Pancreas (tissue), 10 donors: ENCODE data around the gene OR10H4. TPM values are rescaled to one million over a fixed set of nuclear protein-coding genes. Genes with fewer than 3 reads are reported as not detected.
A peak's percentile ranks its signal among the peaks of the same experiment; 100 is the strongest.

ENCODE experiments used
- ATAC-seq, 4 donors: fragments of 200-7000 bp; cut with Tn5 transposase; one replicate each; pipeline versions ENCODE4 v1.8.0 to v1.9.1; 2020; ENCODE audit warnings: mild to moderate bottlenecking in 4 of 4, moderate library complexity in 4 of 4
- DNase-seq, 6 donors: peaks; one replicate each; pipeline ENCODE4 v3.0.0-alpha.2; 2020
- FAIRE-seq: peaks from 2 replicates; lab custom pipeline; 2012; peaks lifted over from hg19 to GRCh38; lab: Jason Lieb, UNC
- H3K27ac ChIP-seq, 4 donors: fragments of 200-600 bp; sonication (generic); 1 replicate in 3 of 4; 2 replicates in 1 of 4; pipeline versions ENCODE4 v1.5.0 to v1.8.0; 2020
- H3K27me3 ChIP-seq, 4 donors: fragments of 200-600 bp; one replicate each; pipeline ENCODE4 v1.8.0; 2021
- H3K36me3 ChIP-seq, 3 donors: fragments of 200-600 bp; sonication (generic) in 1 of 3; one replicate each; pipeline versions ENCODE4 v1.5.0 to v1.8.0; 2020 to 2021
- H3K4me1 ChIP-seq, 3 donors: fragments of 200-600 bp; one replicate each; pipeline ENCODE4 v1.8.0; 2021
- H3K4me3 ChIP-seq, 4 donors: fragments of 200-600 bp; sonication (generic) in 2 of 4; one replicate each; pipeline versions ENCODE4 v1.5.0 to v1.8.0; 2020 to 2021
- H3K9me3 ChIP-seq, 4 donors: fragments of 200-600 bp; one replicate each; pipeline ENCODE4 v1.8.0; 2021
- whole genome bisulfite sequencing, 2 donors: extraction: QIAGEN DNeasy Blood & Tissue Kit; methylation state at CpG; one replicate each; pipeline ENCODE4 v1.1.7; 2013; 5-methylcytosine and 5-hydroxymethylcytosine counted together
- intact Hi-C, 3 donors: fragments of 100-400 bp; cut with DNase I; formaldehyde crosslinking; loops; one replicate each; pipeline versions ENCODE4 v1.11.1 to v1.14.2; 2022
- polyA plus RNA-seq, 2 donors: library from polyadenylated mRNA; stranded (reverse); fragments of 200-250 nt; gene quantifications; one replicate each; pipeline ENCODE4 v1.2.3, GENCODE V29; 2013
- total RNA-seq, 6 donors: library from RNA; stranded (reverse); fragmentation: NEBNext Ultra II Directional in 4 of 6; extraction: Animal tissue kit (Norgen Biotek cat#: 25700) in 4 of 6; gene quantifications; one replicate each; pipeline versions ENCODE4 v1.2.1 to v1.2.4, GENCODE V29; 2021 to 2023
- TF ChIP-seq, protein P1 (sequence below), 4 donors: fragments of 200-600 bp; sonication (generic) in 3 of 4; IDR thresholded peaks; one replicate each; pipeline versions ENCODE4 v1.5.0 to v1.8.0; 2021; ENCODE audit warnings: antibody characterized with exemption in 4 of 4
- donor health status: healthy with polysubstance abuse.
- donor health status: DM: no; HTN: no; CAD: no; lungs with moderate emphysema.
- donor health status: DM: no; HTN: no; CAD: no.
- donor health status: control.
- donor health status: control.
- donor health status: Bipolar disorder and iron deficiency.
- donor health status: DM: yes; HTN: yes; CAD: no.
- donor health status: DM: no; HTN: no; CAD: no.
- donor health status: DM: no; HTN: no; CAD: no.
- donor health status: DM: yes; HTN: yes; CAD: no.

The OR10H4 gene
- total and polyA plus RNA-seq, 8 donors: not detected

DNA sequence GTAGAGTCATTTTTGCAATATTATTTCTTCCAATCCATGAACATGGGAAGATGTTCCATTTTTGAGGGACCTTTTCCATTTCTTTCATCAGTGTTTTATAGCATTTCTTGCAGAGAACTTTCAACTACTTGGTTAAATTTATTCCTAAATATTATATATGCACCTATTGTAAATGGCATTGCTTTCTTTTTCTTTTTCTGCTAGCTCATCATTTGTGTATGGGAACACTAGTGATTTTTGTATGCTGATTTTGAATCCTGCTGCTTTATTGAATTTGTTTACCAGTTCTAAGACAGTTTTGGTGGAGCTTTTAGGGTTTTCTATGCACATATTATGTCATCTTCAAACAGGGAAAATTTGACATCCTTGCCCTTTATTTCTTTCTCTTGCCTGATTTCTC lies 43.8 kb upstream of the OR10H4 start:
- H3K9me3 ChIP-seq: no peaks in the 10 kb centered on the region
- TF ChIP-seq, protein P1, sequence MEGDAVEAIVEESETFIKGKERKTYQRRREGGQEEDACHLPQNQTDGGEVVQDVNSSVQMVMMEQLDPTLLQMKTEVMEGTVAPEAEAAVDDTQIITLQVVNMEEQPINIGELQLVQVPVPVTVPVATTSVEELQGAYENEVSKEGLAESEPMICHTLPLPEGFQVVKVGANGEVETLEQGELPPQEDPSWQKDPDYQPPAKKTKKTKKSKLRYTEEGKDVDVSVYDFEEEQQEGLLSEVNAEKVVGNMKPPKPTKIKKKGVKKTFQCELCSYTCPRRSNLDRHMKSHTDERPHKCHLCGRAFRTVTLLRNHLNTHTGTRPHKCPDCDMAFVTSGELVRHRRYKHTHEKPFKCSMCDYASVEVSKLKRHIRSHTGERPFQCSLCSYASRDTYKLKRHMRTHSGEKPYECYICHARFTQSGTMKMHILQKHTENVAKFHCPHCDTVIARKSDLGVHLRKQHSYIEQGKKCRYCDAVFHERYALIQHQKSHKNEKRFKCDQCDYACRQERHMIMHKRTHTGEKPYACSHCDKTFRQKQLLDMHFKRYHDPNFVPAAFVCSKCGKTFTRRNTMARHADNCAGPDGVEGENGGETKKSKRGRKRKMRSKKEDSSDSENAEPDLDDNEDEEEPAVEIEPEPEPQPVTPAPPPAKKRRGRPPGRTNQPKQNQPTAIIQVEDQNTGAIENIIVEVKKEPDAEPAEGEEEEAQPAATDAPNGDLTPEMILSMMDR (IDR thresholded peaks at IDR 0.05): no peak
- H3K4me1 ChIP-seq: peaks cover 0 to 4% (median 0%) of the 10 kb centered on the region in 3 donors
- H3K36me3 ChIP-seq: no peaks in the 10 kb centered on the region
- intact Hi-C loops: no loop called here
- no peak for FAIRE-seq
- H3K4me3 ChIP-seq: no peak overlapping the region
- H3K27me3 ChIP-seq: peaks cover 0 to 8% (median 2%) of the 10 kb centered on the region in 4 donors
- ATAC-seq: no peak
- no peak overlapping the region for H3K27ac ChIP-seq
- no peak for DNase-seq

DNA sequence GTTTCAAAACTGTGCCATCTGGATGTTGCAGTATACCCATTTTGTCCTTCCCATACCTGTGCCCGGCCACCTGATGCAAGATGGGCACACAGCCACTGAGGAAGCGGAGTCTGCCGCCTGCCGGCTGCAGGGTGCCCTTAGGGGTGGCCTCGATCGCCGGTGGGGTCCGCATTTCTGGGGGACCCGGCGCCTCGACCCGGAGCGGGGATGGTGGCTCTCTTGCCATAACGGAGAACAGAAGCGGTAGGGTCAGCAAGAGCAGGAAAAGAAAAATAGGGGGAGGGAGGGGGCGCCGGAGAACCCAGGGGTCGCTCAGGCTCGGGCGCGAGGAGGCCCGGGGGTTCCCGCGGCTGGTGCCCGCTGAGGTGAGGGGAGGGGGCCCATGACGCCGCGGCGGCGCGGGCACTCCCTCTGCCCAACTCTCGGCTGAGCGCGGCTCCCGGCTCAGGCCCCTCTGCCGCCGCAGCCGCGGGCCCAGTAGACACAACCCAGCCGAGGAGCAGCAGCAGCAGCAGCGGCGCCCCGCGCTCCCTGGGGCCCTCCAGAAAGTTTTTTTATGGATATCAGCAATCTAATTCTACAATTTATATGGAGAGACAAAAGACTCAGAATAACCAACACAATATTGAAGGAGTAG lies 37.1 kb upstream of the OR10H4 start:
- Histone ChIP-seq H3K4me3 (peak overlapping the region in 2 of 4 donors; percentile 20 to 33), H3K27me3 (peaks cover 0 to 3% (median 1%) of the 10 kb centered on the region in 4 donors), H3K27ac (no peak overlapping the region), H3K36me3 (no peaks in the 10 kb centered on the region), H3K4me1 (no peaks in the 10 kb centered on the region), H3K9me3 (no peaks in the 10 kb centered on the region)
- FAIRE-seq (no peak), DNase-seq (peak in 4 of 6 donors; percentile 31 to 73 (median 62)), ATAC-seq (peak; percentile 59 to 94 (median 74))
- intact Hi-C loops: no loop called here
- TF ChIP-seq, protein P1 (IDR thresholded peaks at IDR 0.05): no peak
- 13 to 17% methylated on average over 34 to 44 of the region's 44 CpGs for WGBS, 2 donors

DNA sequence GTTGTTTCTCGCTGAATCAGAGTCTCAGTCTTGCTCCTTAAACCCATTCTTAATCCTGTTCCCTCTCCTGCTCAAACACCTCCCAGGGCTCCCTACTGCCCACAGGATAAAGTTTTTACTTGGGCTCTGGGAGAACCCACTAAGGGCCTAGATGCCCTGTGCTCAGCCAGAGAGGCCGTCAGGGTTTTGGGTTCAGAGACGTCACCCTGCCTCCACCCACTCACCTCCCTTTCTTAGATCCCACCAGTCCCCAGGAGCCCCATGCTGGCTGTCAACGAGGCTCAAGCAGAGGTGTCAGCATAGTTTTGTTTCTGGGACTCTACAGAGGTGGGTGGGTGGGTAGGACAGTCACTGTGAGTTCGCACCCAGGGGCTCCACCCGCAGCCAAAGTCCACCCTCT lies 35.4 kb upstream of the OR10H4 start:
- no peak for ATAC-seq
- WGBS, 2 donors: 68 to 87% methylated on average over 6 of the region's 6 CpGs

DNA sequence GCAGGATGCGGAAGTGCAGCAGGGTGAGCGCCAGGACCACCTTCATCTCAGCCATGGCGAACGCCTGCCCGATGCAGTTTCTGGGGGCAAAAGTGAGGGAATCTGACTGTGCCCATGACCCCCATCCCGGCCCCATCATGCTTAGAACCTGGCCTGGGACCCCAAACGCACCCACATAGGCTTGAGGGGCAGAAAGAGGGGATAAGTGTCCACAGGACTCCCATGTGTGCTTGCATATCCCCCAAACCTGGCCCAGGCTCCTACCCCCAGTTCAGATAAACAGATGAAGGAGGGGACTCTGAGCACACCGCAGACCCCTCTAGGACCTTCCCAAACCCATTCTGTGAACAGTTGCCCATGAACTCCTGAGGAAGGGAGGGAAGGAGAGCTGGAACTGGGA lies 35.0 kb upstream of the OR10H4 start:
- intact Hi-C loops: no loop called here
- H3K27me3 ChIP-seq: no peaks in the 10 kb centered on the region
- H3K4me1 ChIP-seq: no peaks in the 10 kb centered on the region
- H3K9me3 ChIP-seq: no peaks in the 10 kb centered on the region
- 85 to 92% methylated on average over 8 of the region's 8 CpGs for WGBS, 2 donors
- ATAC-seq (no peak), FAIRE-seq (no peak), DNase-seq (no peak)
- no peak overlapping the region for H3K4me3 ChIP-seq
- no peaks in the 10 kb centered on the region for H3K36me3 ChIP-seq
- TF ChIP-seq, protein P1 (IDR thresholded peaks at IDR 0.05): no peak
- H3K27ac ChIP-seq: no peak overlapping the region

More for the DNA sequence above, 35.4 kb upstream of the OR10H4 start:
- TF ChIP-seq, protein P1 (IDR thresholded peaks at IDR 0.05): no peak
- H3K36me3 ChIP-seq: no peaks in the 10 kb centered on the region
- H3K4me1 ChIP-seq: no peaks in the 10 kb centered on the region
- H3K27me3 ChIP-seq: no peaks in the 10 kb centered on the region
- H3K27ac ChIP-seq: no peak overlapping the region
- no peak for FAIRE-seq
- intact Hi-C loops: no loop called here
- H3K4me3 ChIP-seq: no peak overlapping the region
- DNase-seq: no peak
- no peaks in the 10 kb centered on the region for H3K9me3 ChIP-seq

DNA sequence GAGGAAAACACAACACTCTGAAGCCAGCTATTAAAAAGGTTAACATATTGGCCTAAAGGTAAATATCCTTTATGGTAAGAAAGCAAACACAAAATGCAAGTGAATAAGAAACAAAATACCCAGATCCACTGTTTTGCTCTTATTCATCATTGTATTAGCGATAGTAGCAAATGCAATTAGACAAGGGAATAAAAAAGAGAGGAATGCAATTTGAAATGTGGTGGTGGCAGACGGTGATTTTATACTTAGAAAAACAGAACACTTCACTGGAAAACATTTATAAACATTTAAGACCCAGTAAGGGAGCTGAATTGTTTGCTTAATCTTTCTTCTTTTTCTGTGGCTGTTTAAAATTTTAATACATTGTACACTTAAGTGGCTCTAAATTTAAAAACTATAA lies 33.7 kb upstream of the OR10H4 start:
- 97 to 98% methylated on average over 2 of the region's 2 CpGs for WGBS, 2 donors
- H3K36me3 ChIP-seq: no peaks in the 10 kb centered on the region
- no peak overlapping the region for H3K27ac ChIP-seq

More for the DNA sequence above, 33.7 kb upstream of the OR10H4 start:
- FAIRE-seq (no peak), DNase-seq (no peak), ATAC-seq (no peak)
- no peaks in the 10 kb centered on the region for H3K27me3 ChIP-seq
- H3K4me3 ChIP-seq: no peak overlapping the region
- TF ChIP-seq, protein P1 (IDR thresholded peaks at IDR 0.05): no peak
- no peaks in the 10 kb centered on the region for H3K4me1 ChIP-seq
- no peaks in the 10 kb centered on the region for H3K9me3 ChIP-seq
- intact Hi-C loops: no loop called here
